K562 (cell line): ENCODE measurements around the gene RNF214. TPM values are rescaled to one million over a fixed set of nuclear protein-coding genes. Genes with fewer than 3 reads are reported as not detected.

Experiments
- CCAR2 ChIP-seq: fragments of 200-400 bp; formaldehyde crosslinking; IDR thresholded peaks from 2 replicates; pipeline ENCODE4 v1.6.1; 2017; ENCODE audit warnings: mild to moderate bottlenecking, low read depth, low read length
- CTCFL ChIP-seq: IDR thresholded peaks from 2 replicates; pipeline ENCODE4 v1.6.1; 2011; ENCODE audit warnings: borderline replicate concordance, low read depth, mild to moderate bottlenecking, moderate library complexity, low read length; ENCODE audit not compliant: insufficient read depth, poor library complexity, severe bottlenecking
- DACH1 ChIP-seq: fragments of 450-650 bp; IDR thresholded peaks from 2 replicates; pipeline ENCODE4 v1.6.1; 2018; ENCODE audit not compliant: partially characterized antibody
- FOXM1 ChIP-seq, 2 experiments: fragments of 450-650 bp in 1 of 2; sonication (generic) in 1 of 2; formaldehyde crosslinking in 1 of 2; IDR thresholded peaks; 2 replicates each; pipeline versions ENCODE4 v1.6.1 to v1.9.0; 2017 to 2022; ENCODE audit warnings: low read depth in 2 of 2, mild to moderate bottlenecking in 2 of 2, missing genetic modification reagents in 1 of 2, moderate library complexity in 1 of 2
- GATAD2B ChIP-seq: fragments of 450-650 bp; IDR thresholded peaks from 2 replicates; pipeline ENCODE4 v1.6.1; 2017; ENCODE audit warnings: mild to moderate bottlenecking, borderline replicate concordance
- HDAC8 ChIP-seq: fragments of 450-650 bp; IDR thresholded peaks from 2 replicates; pipeline ENCODE4 v1.6.1; 2016; ENCODE audit warnings: mild to moderate bottlenecking, missing genetic modification characterization, moderate library complexity, missing compliant biosample characterization
- RREB1 ChIP-seq: fragments of 250-450 bp; sonication (Bioruptor Pico); IDR thresholded peaks from 2 replicates; pipeline ENCODE4 v1.4.0; 2020
- RUNX1 ChIP-seq: sonication (generic); IDR thresholded peaks from 2 replicates; pipeline ENCODE4 v1.6.1; 2016; ENCODE audit warnings: antibody characterized with exemption, low read depth
- TAF1 ChIP-seq: IDR thresholded peaks from 2 replicates; pipeline ENCODE4 v1.6.1; 2011; ENCODE audit warnings: mild to moderate bottlenecking, low read length, moderate library complexity; ENCODE audit not compliant: insufficient read depth, control insufficient read depth, severe bottlenecking; ENCODE audit errors: extremely low read depth
- XRCC3 ChIP-seq: fragments of 450-650 bp; IDR thresholded peaks from 2 replicates; pipeline ENCODE4 v1.6.1; 2017; ENCODE audit warnings: mild to moderate bottlenecking, moderate library complexity
- ZFP30 ChIP-seq: fragments of 250-450 bp; sonication (Bioruptor Pico); IDR thresholded peaks from 2 replicates; pipeline ENCODE4 v1.8.0; 2022; ENCODE audit warnings: moderate library complexity, mild to moderate bottlenecking, inconsistent platforms, borderline replicate concordance
- polyA plus RNA-seq, 8 experiments: library from polyadenylated mRNA; depleted of rRNA in 4 of 8; stranded (reverse) in 5 of 8; unstranded in 3 of 8; fragments of >200 nt; fragmentation: Nextera tagmentation in 2 of 8; fragmentation: Illumina TruSeq in 1 of 8; extraction: Ambion mirVana in 2 of 8; extraction: Trizol in 1 of 8; gene quantifications; 2 replicates each; pipeline versions ENCODE4 v1.2.1 to v1.2.3, GENCODE V29; 2011 to 2014; ENCODE audit warnings: inconsistent platforms in 1 of 8, missing spikeins in 1 of 8
- total RNA-seq, 7 experiments: library from RNA; depleted of rRNA in 6 of 7; stranded (reverse); fragments of >200 nt in 6 of 7; fragmentation: Illumina TruSeq in 2 of 7; extraction: Trizol in 2 of 7; gene quantifications; 2 replicates each; pipeline versions ENCODE4 v1.2.1 to v1.2.3, GENCODE V29; 2011 to 2021; ENCODE audit warnings: low replicate concordance in 1 of 7
- TF ChIP-seq, protein P1 (sequence below): sonication (generic); formaldehyde crosslinking; IDR thresholded peaks from 2 replicates; pipeline ENCODE4 v1.8.0; 2022; ENCODE audit warnings: mild to moderate bottlenecking, missing genetic modification reagents
- TF ChIP-seq, protein P2 (sequence below): fragments of 250-450 bp; sonication (Bioruptor Pico); IDR thresholded peaks from 2 replicates; pipeline ENCODE4 v1.9.0; 2021; ENCODE audit warnings: mild to moderate bottlenecking, inconsistent platforms

RNF214 gene
- total and polyA plus RNA-seq, 9 of the 15 experiments (the other 6 are each of a cell fraction or from before 2014, with no cell fraction given) = 6.6 to 24.8 (median 11.9) TPM

GRCh38 chr11:117223741-117224689, 8.5 kb upstream of the RNF214 start (continued):
- TF ChIP-seq FOXM1 (IDR thresholded peaks at IDR 0.05; ENCODE audit: low read depth) (peak; percentile 87), FOXM1 (CRISPR knock-in tag; IDR thresholded peaks at IDR 0.05; ENCODE audit: low read depth) (no peak), HDAC8 (tag) (no peak), RUNX1 (peak; percentile 80), CTCFL (no peak), DACH1 (peak; percentile 29), TAF1 (peak; percentile 37), RREB1 (CRISPR knock-in tag) (0 out of 2 replicates have a peak, but pooled peaks have one; percentile 10), CCAR2 (no peak), GATAD2B (no peak), XRCC3 (no peak), ZFP30 (CRISPR knock-in tag) (no peak)
- TF ChIP-seq, protein P1, sequence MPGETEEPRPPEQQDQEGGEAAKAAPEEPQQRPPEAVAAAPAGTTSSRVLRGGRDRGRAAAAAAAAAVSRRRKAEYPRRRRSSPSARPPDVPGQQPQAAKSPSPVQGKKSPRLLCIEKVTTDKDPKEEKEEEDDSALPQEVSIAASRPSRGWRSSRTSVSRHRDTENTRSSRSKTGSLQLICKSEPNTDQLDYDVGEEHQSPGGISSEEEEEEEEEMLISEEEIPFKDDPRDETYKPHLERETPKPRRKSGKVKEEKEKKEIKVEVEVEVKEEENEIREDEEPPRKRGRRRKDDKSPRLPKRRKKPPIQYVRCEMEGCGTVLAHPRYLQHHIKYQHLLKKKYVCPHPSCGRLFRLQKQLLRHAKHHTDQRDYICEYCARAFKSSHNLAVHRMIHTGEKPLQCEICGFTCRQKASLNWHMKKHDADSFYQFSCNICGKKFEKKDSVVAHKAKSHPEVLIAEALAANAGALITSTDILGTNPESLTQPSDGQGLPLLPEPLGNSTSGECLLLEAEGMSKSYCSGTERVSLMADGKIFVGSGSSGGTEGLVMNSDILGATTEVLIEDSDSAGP (CRISPR knock-in tag) = no peak
- TF ChIP-seq, protein P2, sequence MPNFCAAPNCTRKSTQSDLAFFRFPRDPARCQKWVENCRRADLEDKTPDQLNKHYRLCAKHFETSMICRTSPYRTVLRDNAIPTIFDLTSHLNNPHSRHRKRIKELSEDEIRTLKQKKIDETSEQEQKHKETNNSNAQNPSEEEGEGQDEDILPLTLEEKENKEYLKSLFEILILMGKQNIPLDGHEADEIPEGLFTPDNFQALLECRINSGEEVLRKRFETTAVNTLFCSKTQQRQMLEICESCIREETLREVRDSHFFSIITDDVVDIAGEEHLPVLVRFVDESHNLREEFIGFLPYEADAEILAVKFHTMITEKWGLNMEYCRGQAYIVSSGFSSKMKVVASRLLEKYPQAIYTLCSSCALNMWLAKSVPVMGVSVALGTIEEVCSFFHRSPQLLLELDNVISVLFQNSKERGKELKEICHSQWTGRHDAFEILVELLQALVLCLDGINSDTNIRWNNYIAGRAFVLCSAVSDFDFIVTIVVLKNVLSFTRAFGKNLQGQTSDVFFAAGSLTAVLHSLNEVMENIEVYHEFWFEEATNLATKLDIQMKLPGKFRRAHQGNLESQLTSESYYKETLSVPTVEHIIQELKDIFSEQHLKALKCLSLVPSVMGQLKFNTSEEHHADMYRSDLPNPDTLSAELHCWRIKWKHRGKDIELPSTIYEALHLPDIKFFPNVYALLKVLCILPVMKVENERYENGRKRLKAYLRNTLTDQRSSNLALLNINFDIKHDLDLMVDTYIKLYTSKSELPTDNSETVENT (CRISPR knock-in tag) = no peak
